Activated naive CD8-positive, alpha-beta T cell treated with anti-CD3 and anti-CD28 coated beads, Interleukin-2, amount 50 U/mL, for 24 hours (primary cell): Measurements from ENCODE around the gene WLS.

Experiments used
- ATAC-seq: fragments of 150-1000 bp; cut with Tn5 transposase; one replicate; pipeline ENCODE4 v1.10.0; 2021
- DNase-seq: peaks from one replicate; pipeline ENCODE4 v3.0.0; 2021
- H3K27ac Mint-ChIP-seq: one replicate; pipeline ENCODE4 v1.8.0; 2021; ENCODE audit warnings: mild to moderate bottlenecking, mixed read lengths
- H3K27me3 Mint-ChIP-seq: one replicate; pipeline ENCODE4 v1.8.0; 2021; ENCODE audit warnings: mixed read lengths
- H3K36me3 Mint-ChIP-seq: one replicate; pipeline ENCODE4 v1.8.0; 2021; ENCODE audit warnings: low read depth, mixed read lengths
- H3K4me1 Mint-ChIP-seq: one replicate; pipeline ENCODE4 v1.8.0; 2021; ENCODE audit warnings: mixed read lengths
- H3K4me3 Mint-ChIP-seq: one replicate; pipeline ENCODE4 v1.8.0; 2021; ENCODE audit warnings: mild to moderate bottlenecking, moderate library complexity, mixed read lengths
- H3K9me3 Mint-ChIP-seq: one replicate; pipeline ENCODE4 v1.8.0; 2021; ENCODE audit warnings: mixed read lengths

WLS gene

GRCh38 chr1:68103884-68104554, 128.3 kb downstream of the WLS start:
- Mint-ChIP-seq H3K4me1 (no peaks in the 10 kb centered on the region), H3K36me3 (no peaks in the 10 kb centered on the region), H3K27ac (no peak overlapping the region), H3K4me3 (no peak overlapping the region), H3K9me3 (no peaks in the 10 kb centered on the region), H3K27me3 (peaks cover 8% of the 10 kb centered on the region)
- DNase-seq (no peak), ATAC-seq (no peak)

GRCh38 chr1:68103011-68103545, 129.2 kb downstream of the WLS start:
- ATAC-seq (no peak), DNase-seq (no peak)
- Mint-ChIP-seq H3K4me3 (no peak overlapping the region), H3K36me3 (no peaks in the 10 kb centered on the region), H3K9me3 (no peaks in the 10 kb centered on the region), H3K4me1 (no peaks in the 10 kb centered on the region), H3K27me3 (peaks cover 9% of the 10 kb centered on the region), H3K27ac (no peak overlapping the region)

- peaks cover 12% of the 10 kb centered on the region for H3K27me3 Mint-ChIP-seq
- no peaks in the 10 kb centered on the region for H3K4me1 Mint-ChIP-seq
- no peak for DNase-seq
- H3K27ac Mint-ChIP-seq = no peak overlapping the region
- no peak for ATAC-seq
- no peaks in the 10 kb centered on the region for H3K36me3 Mint-ChIP-seq
- H3K4me3 Mint-ChIP-seq = no peak overlapping the region
- no peaks in the 10 kb centered on the region for H3K9me3 Mint-ChIP-seq
These were observed 130.5 kb downstream of the WLS start for GRCh38 chr1:68101829-68102228.

GRCh38 chr1:68100571-68100970, 131.8 kb downstream of the WLS start:
- H3K27ac Mint-ChIP-seq = no peak overlapping the region
- H3K4me1 Mint-ChIP-seq = no peaks in the 10 kb centered on the region
- H3K9me3 Mint-ChIP-seq = no peaks in the 10 kb centered on the region
- DNase-seq (no peak), ATAC-seq (no peak)
- H3K27me3 Mint-ChIP-seq = peaks cover 12% of the 10 kb centered on the region
- no peaks in the 10 kb centered on the region for H3K36me3 Mint-ChIP-seq
- H3K4me3 Mint-ChIP-seq = no peak overlapping the region

GRCh38 chr1:68093737-68094136, 138.6 kb downstream of the WLS start:
- Mint-ChIP-seq H3K4me3 (no peak overlapping the region), H3K27me3 (peaks cover 4% of the 10 kb centered on the region), H3K9me3 (no peaks in the 10 kb centered on the region), H3K4me1 (no peaks in the 10 kb centered on the region), H3K27ac (no peak overlapping the region), H3K36me3 (no peaks in the 10 kb centered on the region)
- ATAC-seq (no peak), DNase-seq (no peak)

GRCh38 chr1:68087184-68087583, 145.1 kb downstream of the WLS start:
- Mint-ChIP-seq H3K27ac (no peak overlapping the region), H3K9me3 (no peaks in the 10 kb centered on the region), H3K36me3 (no peaks in the 10 kb centered on the region), H3K4me3 (no peak overlapping the region), H3K4me1 (no peaks in the 10 kb centered on the region), H3K27me3 (no peaks in the 10 kb centered on the region)
- ATAC-seq (no peak), DNase-seq (no peak)

- no peak for DNase-seq
- no peaks in the 10 kb centered on the region for H3K36me3 Mint-ChIP-seq
- no peaks in the 10 kb centered on the region for H3K9me3 Mint-ChIP-seq
- H3K4me3 Mint-ChIP-seq = no peak overlapping the region
- ATAC-seq = no peak
- H3K4me1 Mint-ChIP-seq = no peaks in the 10 kb centered on the region
- H3K27ac Mint-ChIP-seq = no peak overlapping the region
- no peaks in the 10 kb centered on the region for H3K27me3 Mint-ChIP-seq
These were observed 146.6 kb downstream of the WLS start for GRCh38 chr1:68085752-68086151.

- no peak overlapping the region for H3K4me3 Mint-ChIP-seq
- no peak for DNase-seq
- ATAC-seq = no peak
- H3K4me1 Mint-ChIP-seq = no peaks in the 10 kb centered on the region
- H3K27ac Mint-ChIP-seq = no peak overlapping the region
- no peaks in the 10 kb centered on the region for H3K9me3 Mint-ChIP-seq
- no peaks in the 10 kb centered on the region for H3K27me3 Mint-ChIP-seq
- no peaks in the 10 kb centered on the region for H3K36me3 Mint-ChIP-seq
These were observed 148.6 kb downstream of the WLS start for GRCh38 chr1:68083686-68084085.

GRCh38 chr1:68081775-68082283, 150.5 kb downstream of the WLS start:
- H3K9me3 Mint-ChIP-seq = no peaks in the 10 kb centered on the region

GRCh38 chr1:68078647-68079046, 153.7 kb downstream of the WLS start:
- ATAC-seq (no peak), DNase-seq (no peak)
- H3K36me3 Mint-ChIP-seq = no peaks in the 10 kb centered on the region
- no peaks in the 10 kb centered on the region for H3K4me1 Mint-ChIP-seq
- H3K9me3 Mint-ChIP-seq = peaks cover 5% of the 10 kb centered on the region
- no peak overlapping the region for H3K27ac Mint-ChIP-seq
- H3K4me3 Mint-ChIP-seq = no peak overlapping the region
- H3K27me3 Mint-ChIP-seq = no peaks in the 10 kb centered on the region

More at GRCh38 chr1:68081775-68082283, 150.5 kb downstream of the WLS start:
- ATAC-seq (no peak), DNase-seq (no peak)
- Mint-ChIP-seq H3K4me1 (no peaks in the 10 kb centered on the region), H3K27ac (no peak overlapping the region), H3K27me3 (no peaks in the 10 kb centered on the region), H3K4me3 (no peak overlapping the region), H3K36me3 (no peaks in the 10 kb centered on the region)
